ENCODE data around the gene UTRN. TPM values are rescaled to one million over a fixed set of nuclear protein-coding genes. Genes with fewer than 3 reads are reported as not detected.

UTRN gene
- total RNA-seq, 1 donor from 2014 or later = 33.8 TPM

- no peak for FAIRE-seq
- no peak for DNase-seq (ENCODE audit: low spot score in 2 of 2)
Observed at GRCh38 chr6:144307880-144308279, 22.7 kb downstream of the UTRN start.

GRCh38 chr6:144310765-144311164 is 25.6 kb downstream of the UTRN start:
- no peak for DNase-seq (ENCODE audit: low spot score in 2 of 2)
- FAIRE-seq = no peak

DNA sequence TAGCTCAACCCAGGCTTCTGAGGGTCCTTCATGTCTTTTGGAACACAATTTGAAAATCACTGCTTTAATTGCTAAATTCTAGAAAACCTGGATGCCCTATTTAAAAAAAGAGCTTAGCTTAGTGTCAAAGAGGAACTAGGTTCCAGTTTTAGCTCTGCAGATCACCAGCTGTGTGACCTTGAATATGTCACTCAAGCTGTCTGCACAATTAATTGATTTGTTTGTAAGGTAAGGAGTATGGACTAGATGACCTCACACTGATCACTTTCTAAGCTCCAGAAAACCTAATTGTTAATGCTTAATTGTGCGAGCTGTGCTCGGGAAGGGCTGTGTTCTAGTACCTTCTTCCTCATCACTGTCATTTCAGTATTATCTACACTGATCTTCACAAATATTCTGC is 26.2 kb downstream of the UTRN start:
- FAIRE-seq (no peak), DNase-seq (ENCODE audit: low spot score in 2 of 2) (no peak)

DNA sequence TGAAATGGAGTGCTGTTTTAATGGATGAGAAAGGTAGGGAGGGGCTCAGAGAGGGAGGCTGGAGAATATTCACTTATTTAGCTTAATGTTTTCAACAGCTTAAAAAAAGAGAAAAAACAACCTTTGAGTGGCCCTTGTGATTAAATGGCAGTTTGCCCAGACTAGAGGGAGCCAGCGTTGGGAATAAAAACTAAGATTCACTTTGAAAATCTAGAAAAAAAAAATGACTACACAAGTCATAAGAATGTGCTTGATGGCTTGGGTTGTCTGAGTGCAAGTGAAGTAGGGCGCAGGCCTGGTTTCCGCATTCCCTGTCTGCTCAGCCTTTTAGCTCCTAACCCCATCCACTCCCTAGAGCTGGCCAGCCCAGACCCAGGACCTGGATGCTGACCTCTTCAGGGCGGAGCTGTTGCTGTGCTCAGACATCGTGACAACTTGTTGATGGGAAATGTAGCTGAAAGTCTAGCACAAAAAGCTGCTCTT is 28.9 kb downstream of the UTRN start:
- no peak for FAIRE-seq
- DNase-seq (ENCODE audit: low spot score in 2 of 2) = no peak

GRCh38 chr6:144314562-144314961 is 29.4 kb downstream of the UTRN start:
- no peak for FAIRE-seq

DNA sequence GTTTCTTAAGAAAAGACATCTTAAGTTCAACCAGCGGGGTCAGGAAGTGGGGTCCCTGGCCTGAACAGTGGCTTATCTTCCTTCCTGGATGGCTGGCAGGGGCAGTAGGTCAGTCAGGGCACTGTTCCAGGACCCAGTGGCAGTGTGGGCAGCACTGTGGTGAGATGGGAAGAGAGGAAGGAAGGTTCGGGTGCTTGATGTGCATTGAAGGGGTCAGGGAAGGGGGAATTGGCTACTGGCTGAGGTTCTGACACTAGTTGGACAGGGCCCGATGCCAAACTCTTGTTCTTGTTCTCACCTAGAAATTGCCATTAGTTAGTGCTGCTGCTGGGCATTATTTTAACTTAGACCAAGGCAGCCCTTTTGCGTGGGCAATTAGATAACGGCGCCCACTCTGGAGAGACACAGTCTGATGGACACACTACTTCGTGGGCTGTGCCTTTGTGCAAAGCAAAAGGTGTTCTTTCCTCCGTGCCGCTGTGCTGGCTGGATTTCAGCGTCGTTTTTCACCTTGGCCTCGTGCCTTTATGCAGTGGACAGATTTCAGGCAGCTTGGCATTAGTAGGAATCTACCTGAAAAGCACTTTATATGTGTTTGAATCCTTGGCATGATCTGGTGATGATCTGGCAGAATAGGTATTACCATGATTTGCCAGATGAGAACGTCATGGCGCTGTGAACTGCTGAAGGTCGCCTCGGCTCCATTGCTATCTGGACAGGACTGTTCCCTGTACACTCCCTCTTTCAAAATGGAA is 30.3 kb downstream of the UTRN start:
- DNase-seq (ENCODE audit: low spot score in 2 of 2) (no peak), FAIRE-seq (no peak)

More at GRCh38 chr6:144314562-144314961, 29.4 kb downstream of the UTRN start:
- DNase-seq (ENCODE audit: low spot score in 2 of 2) = no peak

DNA sequence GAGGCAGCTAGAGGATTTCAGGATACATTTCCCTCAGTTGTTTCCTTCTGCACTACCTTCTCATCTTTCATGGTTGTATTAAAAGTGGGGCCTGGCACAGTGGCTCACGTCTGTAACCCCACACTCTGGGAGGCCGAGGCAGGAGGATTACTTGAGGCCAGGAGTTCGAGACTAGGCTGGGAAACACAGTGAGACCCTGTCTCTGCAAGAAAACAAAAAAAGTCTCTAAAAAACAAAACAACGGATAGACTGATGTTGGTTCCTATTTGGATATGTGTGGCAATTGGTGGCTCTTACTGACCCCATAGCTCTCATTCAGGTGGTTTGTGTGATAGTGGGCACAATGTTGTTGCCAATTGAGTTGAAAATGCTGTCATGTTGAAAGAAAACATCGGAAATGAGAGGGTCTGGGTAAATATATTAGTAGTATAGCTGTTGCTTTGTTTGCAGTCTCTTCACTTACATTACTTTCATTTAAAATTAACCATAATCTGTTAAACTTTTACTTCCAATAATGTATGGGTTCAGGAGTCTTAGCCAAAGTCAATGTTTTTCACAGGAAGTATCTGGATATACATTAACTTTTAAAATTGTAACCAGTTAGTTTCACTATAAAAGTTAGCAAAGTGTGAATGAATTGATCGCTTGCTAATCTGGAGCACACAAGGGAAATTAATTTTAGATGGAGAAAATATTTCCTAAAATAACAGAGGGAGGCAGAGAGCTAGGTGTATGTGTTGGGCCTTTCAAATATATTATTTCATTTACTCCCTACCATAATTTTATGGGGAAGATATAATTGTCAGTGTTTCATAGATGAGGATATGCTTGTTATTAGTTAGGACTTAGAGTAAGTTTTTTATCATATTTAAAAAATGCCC is 31.1 kb downstream of the UTRN start:
- FAIRE-seq (no peak), DNase-seq (ENCODE audit: low spot score in 2 of 2) (no peak)

DNA sequence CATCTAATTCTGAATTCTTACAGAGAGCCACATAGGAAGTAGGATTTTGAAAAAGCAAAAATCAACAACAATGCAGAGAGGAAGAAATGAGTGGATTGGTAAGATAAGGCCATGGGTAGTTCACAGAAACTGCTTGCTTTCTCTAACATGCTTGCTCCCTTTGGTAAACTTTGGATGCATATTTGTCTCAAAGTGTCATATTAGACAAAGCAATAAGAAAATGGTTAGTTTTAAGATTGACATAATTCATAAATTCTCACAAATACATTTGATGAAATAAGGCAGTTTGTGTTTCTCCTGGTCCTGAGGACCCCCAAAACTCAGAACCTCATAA is 31.7 kb downstream of the UTRN start:
- no peak for DNase-seq (ENCODE audit: low spot score in 2 of 2)
- no peak for FAIRE-seq

GRCh38 chr6:144317736-144318135 is 32.6 kb downstream of the UTRN start:
- DNase-seq (ENCODE audit: low spot score in 2 of 2) = no peak
- no peak for FAIRE-seq

DNA sequence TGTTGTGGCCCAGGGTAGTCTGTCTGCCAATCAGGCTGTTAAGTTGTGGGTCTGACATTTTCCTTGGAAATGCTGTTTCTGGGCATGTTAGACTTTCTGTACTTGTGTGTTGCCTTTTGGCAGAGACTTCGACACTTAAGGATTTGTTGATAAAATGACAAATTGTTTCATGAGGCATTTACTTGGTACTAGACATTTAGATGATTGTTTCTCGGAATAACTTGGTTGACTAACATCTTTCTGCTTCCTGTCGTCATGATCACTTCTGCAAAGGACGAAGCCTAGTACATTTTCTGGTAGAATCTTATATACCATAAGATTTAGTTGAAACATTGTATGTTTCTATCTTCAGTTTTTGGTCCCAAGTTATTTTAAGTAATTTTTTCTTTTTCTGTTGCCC is 34.1 kb downstream of the UTRN start:
- no peak for DNase-seq (ENCODE audit: low spot score in 2 of 2)
- no peak for FAIRE-seq

- FAIRE-seq (no peak), DNase-seq (ENCODE audit: low spot score in 2 of 2) (no peak)
Observed at GRCh38 chr6:144320741-144321140, 35.6 kb downstream of the UTRN start.

- DNase-seq (ENCODE audit: low spot score in 2 of 2) = no peak
- no peak for FAIRE-seq
Observed at GRCh38 chr6:144321839-144322591, 36.9 kb downstream of the UTRN start.

GRCh38 chr6:144325232-144325631 is 40.1 kb downstream of the UTRN start:
- FAIRE-seq = no peak

DNA sequence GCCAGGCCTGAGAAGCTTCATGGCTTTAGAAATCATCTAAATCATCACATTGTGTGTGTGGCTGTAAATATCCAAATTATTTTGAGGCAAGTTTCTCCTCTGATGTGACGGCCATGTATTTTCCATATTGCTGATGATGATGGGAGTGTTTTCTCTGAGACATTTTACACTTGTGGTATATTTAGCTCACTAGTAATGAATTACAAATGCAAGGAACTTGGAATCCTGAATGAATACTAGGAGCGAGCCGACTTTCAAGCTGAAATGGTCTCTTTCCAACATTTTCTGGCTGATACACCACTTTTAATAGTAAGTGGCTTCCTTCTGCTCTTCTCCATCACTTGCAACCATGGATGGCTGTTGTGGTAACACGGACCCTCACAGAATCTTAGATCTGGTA is 41.3 kb downstream of the UTRN start:
- FAIRE-seq (no peak), DNase-seq (ENCODE audit: low spot score in 2 of 2) (no peak)

More at GRCh38 chr6:144325232-144325631, 40.1 kb downstream of the UTRN start:
- DNase-seq (ENCODE audit: low spot score in 2 of 2) = no peak

GRCh38 chr6:144327081-144327480 is 41.9 kb downstream of the UTRN start:
- FAIRE-seq = no peak
- no peak for DNase-seq (ENCODE audit: low spot score in 2 of 2)

DNA sequence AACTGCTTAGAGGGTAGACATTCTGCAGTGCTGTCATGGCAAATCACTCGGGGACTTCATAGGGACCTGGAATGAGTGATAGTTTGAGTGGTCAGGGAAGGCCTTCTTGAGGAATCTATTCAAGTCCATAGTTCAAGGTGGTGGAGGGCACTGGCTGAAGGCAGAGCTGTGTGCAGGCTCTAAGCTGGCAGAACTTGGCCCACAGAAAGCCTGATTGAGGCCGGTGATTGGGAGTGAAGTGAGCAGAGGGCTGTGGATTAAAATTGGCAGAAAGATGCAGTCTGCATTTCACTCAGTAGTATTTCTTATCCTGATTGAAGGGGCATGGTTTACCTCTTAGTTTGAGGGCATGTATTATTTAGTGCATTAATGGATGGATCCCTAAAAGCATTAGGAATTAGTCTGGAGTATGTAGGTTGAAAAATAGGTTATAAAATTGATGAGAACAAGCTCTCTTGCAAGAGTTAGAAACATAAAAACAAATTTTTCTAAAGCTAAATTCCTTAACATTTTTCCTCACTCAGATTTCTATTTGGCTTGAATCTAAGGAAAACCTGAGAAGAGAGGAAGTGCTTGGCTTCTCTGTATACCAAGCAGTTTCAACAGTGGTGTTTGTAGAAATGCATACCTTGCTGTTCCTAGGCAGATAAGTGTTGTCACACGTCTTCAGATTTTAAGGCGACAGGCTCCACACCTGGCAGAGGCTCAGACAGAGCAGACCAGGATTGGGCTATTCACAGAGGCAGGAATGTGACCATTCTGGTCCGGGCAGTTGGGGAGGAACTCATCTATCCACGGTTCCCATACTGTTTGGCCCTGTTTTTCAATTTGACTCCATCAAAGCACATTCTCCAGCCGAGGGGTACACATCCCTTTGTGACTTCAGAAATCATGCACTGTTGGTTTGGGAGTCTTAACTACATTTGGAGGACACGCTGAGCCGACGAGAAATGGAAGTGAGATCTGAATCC is 45.2 kb downstream of the UTRN start:
- no peak for FAIRE-seq

GRCh38 chr6:144331491-144331969 is 46.4 kb downstream of the UTRN start:
- FAIRE-seq (no peak), DNase-seq (ENCODE audit: low spot score in 2 of 2) (no peak)

More for the DNA sequence above, 45.2 kb downstream of the UTRN start:
- DNase-seq (ENCODE audit: low spot score in 2 of 2) = no peak

- DNase-seq (ENCODE audit: low spot score in 2 of 2) = no peak
- no peak for FAIRE-seq
Observed at GRCh38 chr6:144332177-144332576, 47.0 kb downstream of the UTRN start.

- FAIRE-seq (no peak), DNase-seq (ENCODE audit: low spot score in 2 of 2) (no peak)
Observed at GRCh38 chr6:144334150-144334708, 49.1 kb downstream of the UTRN start.
